Body of pancreas (tissue), 4 donors: Measurements from ENCODE around the gene FOXI3. TPM values are rescaled to one million over a fixed set of nuclear protein-coding genes. Genes with fewer than 3 reads are reported as not detected.

Experiments used
- ATAC-seq: fragments of 150-250 bp; one replicate; pipeline ENCODE4 v1.9.1; 2016
- DNase-seq, 4 donors: peaks; one replicate each; pipeline ENCODE4 v3.0.0-alpha.2; 2019
- H3K27ac ChIP-seq, 4 donors: fragments of 200-600 bp; sonication (generic); 1 replicate in 3 of 4; 2 replicates in 1 of 4; pipeline versions ENCODE4 v1.5.1 to v1.6.1; 2016 to 2019; ENCODE audit warnings: mild to moderate bottlenecking in 1 of 4, mixed read lengths in 1 of 4, moderate library complexity in 1 of 4
- H3K27me3 ChIP-seq, 2 donors: fragments of 200-600 bp; sonication (generic); one replicate each; pipeline ENCODE4 v1.6.0; 2016; ENCODE audit warnings: mild to moderate bottlenecking in 1 of 2
- H3K36me3 ChIP-seq, 2 donors: fragments of 200-600 bp; sonication (generic); replicated peaks in 1 of 2; 2 replicates each; pipeline ENCODE4 v1.5.1; 2016; ENCODE audit warnings: low read depth in 2 of 2; ENCODE audit not compliant: insufficient read depth in 1 of 2
- H3K4me1 ChIP-seq: fragments of 200-600 bp; sonication (generic); one replicate; pipeline ENCODE4 v1.6.0; 2016
- H3K4me3 ChIP-seq, 2 donors: fragments of 200-600 bp; sonication (generic); 1 replicate in 1 of 2; 2 replicates in 1 of 2; pipeline ENCODE4 v1.5.1; 2016 to 2019
- H3K9me3 ChIP-seq, 3 donors: fragments of 200-600 bp; sonication (generic); 1 replicate in 2 of 3; 2 replicates in 1 of 3; pipeline ENCODE4 v1.5.1; 2016
- POLR2A ChIP-seq, 3 donors: fragments of 450-650 bp; IDR thresholded peaks; one replicate each; pipeline ENCODE4 v1.6.1; 2016; ENCODE audit warnings: antibody characterized with exemption in 3 of 3, mild to moderate bottlenecking in 2 of 3
- WGBS, 2 donors: methylation state at CpG; one replicate each; pipeline ENCODE4 v1.1.5; 2017; 5-methylcytosine and 5-hydroxymethylcytosine counted together
- intact Hi-C: fragments of 100-400 bp; cut with DNase I; formaldehyde crosslinking; loops from one replicate; pipeline ENCODE4 v1.15.1; 2023
- total RNA-seq, 2 donors: library from RNA; depleted of rRNA; stranded (reverse); fragments of >200 nt; gene quantifications; one replicate each; pipeline ENCODE4 v1.1.0, GENCODE V29; 2016
- TF ChIP-seq, protein P1 (sequence below), 7 experiments: fragments of 450-650 bp in 4 of 7; fragments of 200-600 bp in 3 of 7; sonication (generic) in 3 of 7; IDR thresholded peaks; one replicate each; pipeline ENCODE4 v1.5.1; 2016 to 2019; ENCODE audit warnings: antibody characterized with exemption in 7 of 7

The FOXI3 gene
- total RNA-seq, 2 donors from 2014 or later = not detected

DNA sequence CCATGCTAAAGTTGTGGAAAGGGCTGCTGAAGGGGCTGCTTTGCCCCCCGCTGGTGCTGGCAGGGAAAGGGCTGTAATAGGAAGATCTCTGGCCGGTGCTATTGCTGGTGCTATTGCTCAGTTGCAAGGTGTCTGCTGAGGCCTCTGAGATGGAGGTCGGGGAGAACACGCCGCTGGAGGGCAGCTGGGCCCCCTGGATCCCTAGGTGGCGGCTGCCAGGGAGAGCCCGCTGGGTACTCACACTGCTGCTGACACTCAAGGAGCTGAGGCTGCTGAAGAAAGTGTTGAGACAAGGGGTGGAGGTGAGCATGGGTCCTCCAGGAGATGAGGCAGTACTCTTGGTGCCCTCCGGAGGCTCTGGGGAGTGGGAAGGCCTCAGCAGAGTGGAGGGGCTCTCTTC, 4.2 kb downstream of the FOXI3 start:
- intact Hi-C loops = no loop called here
- Histone ChIP-seq H3K4me1 (peaks cover 9% of the 10 kb centered on the region), H3K4me3 (no peak overlapping the region), H3K9me3 (no peaks in the 10 kb centered on the region), H3K27ac (no peak overlapping the region), H3K27me3 (peaks cover 0 to 15% of the 10 kb centered on the region in 2 donors), H3K36me3 (no peaks in the 10 kb centered on the region)
- WGBS, 2 donors = 73 to 81% methylated on average over 8 of the region's 8 CpGs
- TF ChIP-seq POLR2A (IDR thresholded peaks at IDR 0.05) = no peak
- TF ChIP-seq, protein P1, sequence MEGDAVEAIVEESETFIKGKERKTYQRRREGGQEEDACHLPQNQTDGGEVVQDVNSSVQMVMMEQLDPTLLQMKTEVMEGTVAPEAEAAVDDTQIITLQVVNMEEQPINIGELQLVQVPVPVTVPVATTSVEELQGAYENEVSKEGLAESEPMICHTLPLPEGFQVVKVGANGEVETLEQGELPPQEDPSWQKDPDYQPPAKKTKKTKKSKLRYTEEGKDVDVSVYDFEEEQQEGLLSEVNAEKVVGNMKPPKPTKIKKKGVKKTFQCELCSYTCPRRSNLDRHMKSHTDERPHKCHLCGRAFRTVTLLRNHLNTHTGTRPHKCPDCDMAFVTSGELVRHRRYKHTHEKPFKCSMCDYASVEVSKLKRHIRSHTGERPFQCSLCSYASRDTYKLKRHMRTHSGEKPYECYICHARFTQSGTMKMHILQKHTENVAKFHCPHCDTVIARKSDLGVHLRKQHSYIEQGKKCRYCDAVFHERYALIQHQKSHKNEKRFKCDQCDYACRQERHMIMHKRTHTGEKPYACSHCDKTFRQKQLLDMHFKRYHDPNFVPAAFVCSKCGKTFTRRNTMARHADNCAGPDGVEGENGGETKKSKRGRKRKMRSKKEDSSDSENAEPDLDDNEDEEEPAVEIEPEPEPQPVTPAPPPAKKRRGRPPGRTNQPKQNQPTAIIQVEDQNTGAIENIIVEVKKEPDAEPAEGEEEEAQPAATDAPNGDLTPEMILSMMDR (IDR thresholded peaks at IDR 0.05) = no peak
- DNase-seq = no peak
- ATAC-seq = no peak

DNA sequence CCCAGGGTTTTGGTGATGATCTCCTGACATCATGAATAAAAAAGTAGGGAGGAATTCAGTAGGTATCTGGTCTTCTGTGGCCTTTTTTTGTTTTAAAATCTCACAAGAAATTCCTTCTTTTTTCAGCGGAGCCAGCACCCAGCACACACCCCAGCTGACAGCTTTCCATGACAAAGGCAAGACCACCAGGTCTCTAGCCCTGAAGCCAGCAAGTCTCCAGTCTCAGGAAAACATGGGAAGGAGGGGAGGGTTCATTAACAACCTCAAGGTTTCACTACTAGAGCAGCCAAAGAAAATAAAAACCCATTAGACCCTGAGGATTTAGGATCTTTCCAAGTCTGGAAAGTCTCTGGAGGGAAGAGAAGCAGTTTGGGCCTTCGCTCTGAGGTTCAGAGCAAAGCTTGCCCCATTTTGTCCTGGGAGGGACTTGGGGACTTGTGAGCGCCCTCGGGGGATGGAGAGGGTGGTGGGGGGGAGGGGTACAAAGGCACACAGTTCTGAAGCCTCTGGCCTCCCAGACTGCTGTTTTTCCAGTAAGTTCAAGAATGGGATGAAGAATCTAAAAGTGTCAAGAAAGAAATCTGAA, 9.0 kb downstream of the FOXI3 start:
- Histone ChIP-seq H3K27ac (no peak overlapping the region), H3K4me1 (no peaks in the 10 kb centered on the region), H3K9me3 (no peaks in the 10 kb centered on the region), H3K4me3 (no peak overlapping the region), H3K36me3 (no peaks in the 10 kb centered on the region), H3K27me3 (no peaks in the 10 kb centered on the region)
- intact Hi-C loops = no loop called here
- 74 to 80% methylated on average over 4 of the region's 4 CpGs for WGBS, 2 donors
- ATAC-seq = no peak
- DNase-seq = no peak
- TF ChIP-seq, protein P1 (IDR thresholded peaks at IDR 0.05) = no peak
- no peak for TF ChIP-seq POLR2A (IDR thresholded peaks at IDR 0.05)

DNA sequence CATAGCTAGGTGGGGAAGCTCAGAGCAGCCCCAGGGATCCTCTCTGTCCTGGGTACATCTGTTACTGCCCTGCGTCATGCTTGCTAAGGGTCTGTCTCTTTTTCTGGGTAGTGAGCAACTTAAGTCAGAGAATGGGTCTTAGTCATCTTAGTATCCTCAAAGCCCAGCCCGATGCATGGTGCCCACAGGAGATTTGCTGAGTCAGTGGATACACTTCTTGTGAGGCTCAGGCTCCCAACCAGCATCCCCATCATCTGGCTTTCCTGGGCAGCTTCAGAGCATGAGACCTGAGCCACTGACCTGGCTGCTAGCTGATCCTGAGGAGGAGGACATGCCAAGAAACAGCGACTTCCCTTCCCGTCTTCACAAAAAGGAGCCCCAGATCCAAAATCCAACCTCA, 10.0 kb downstream of the FOXI3 start:
- ATAC-seq (no peak), DNase-seq (no peak)
- Histone ChIP-seq H3K4me3 (no peak overlapping the region), H3K27me3 (no peaks in the 10 kb centered on the region), H3K27ac (no peak overlapping the region), H3K4me1 (no peaks in the 10 kb centered on the region), H3K9me3 (no peaks in the 10 kb centered on the region), H3K36me3 (no peaks in the 10 kb centered on the region)
- TF ChIP-seq POLR2A (IDR thresholded peaks at IDR 0.05) = no peak
- TF ChIP-seq, protein P1 (IDR thresholded peaks at IDR 0.05) = no peak
- WGBS, 2 donors = 63 to 93% methylated on average over 4 of the region's 4 CpGs
- intact Hi-C loops = no loop called here

DNA sequence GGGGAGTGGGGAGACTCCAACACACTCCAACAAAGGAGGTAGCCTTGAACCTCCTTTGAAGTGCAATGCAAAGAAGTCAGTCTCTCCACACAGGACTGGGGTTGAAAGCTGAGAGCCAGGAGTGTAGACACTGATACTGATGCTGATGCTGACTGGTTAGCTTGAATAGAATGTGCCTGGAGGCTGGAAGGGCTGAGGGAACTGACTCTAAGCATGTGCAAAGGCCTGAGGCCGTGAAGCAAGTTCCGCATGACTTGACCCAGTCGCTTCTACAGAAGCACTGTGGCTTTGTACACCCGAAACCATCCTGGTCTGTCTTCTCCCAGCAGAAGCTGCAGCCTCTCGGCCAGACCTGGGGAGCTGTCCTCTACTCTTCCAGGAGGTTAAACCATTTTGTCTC, 10.4 kb downstream of the FOXI3 start:
- ATAC-seq (no peak), DNase-seq (no peak)
- H3K9me3 ChIP-seq = no peaks in the 10 kb centered on the region
- no peaks in the 10 kb centered on the region for H3K36me3 ChIP-seq
- 87 to 88% methylated on average over 4 to 5 of the region's 5 CpGs for WGBS, 2 donors
- no peak overlapping the region for H3K27ac ChIP-seq
- TF ChIP-seq, protein P1 (IDR thresholded peaks at IDR 0.05) = no peak
- no peak for TF ChIP-seq POLR2A (IDR thresholded peaks at IDR 0.05)
- no peaks in the 10 kb centered on the region for H3K27me3 ChIP-seq
- intact Hi-C loops = no loop called here
- H3K4me1 ChIP-seq = no peaks in the 10 kb centered on the region
- no peak overlapping the region for H3K4me3 ChIP-seq

DNA sequence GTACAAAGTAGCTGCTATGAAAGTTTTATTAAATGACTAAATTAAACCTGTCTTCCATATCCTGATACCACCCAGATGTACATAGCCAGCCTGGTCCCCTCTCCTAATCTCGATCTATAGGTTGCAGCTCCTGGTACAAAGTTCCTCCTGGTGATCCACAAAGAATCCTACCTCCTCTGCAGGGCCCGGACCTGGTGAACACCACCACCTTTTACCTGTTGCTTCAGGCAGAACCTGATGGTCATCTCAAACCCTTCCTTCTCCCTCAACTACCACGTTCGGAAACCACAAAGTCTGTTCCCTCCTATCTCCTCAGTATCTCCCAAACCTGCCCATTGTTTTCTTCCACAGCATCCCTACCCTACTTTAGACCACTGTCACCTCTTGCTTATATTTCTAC, 15.5 kb downstream of the FOXI3 start:
- no peaks in the 10 kb centered on the region for H3K4me1 ChIP-seq
- H3K27me3 ChIP-seq = no peaks in the 10 kb centered on the region
- DNase-seq (no peak), ATAC-seq (no peak)
- TF ChIP-seq POLR2A (IDR thresholded peaks at IDR 0.05) = no peak
- TF ChIP-seq, protein P1 (IDR thresholded peaks at IDR 0.05) = no peak
- no peaks in the 10 kb centered on the region for H3K36me3 ChIP-seq
- intact Hi-C loops = no loop called here
- 69 to 81% methylated on average over 4 of the region's 4 CpGs for WGBS, 2 donors
- H3K4me3 ChIP-seq = no peak overlapping the region
- H3K27ac ChIP-seq = no peak overlapping the region
- H3K9me3 ChIP-seq = no peaks in the 10 kb centered on the region
